GM21515 (cell line): ENCODE measurements around the gene SUSD5.

Experiments
- ATAC-seq: cut with Tn5 transposase; IDR thresholded peaks from one replicate; pipeline ENCODE4 v1.9.1; 2021; ENCODE audit not compliant: unreplicated experiment

The SUSD5 gene

DNA sequence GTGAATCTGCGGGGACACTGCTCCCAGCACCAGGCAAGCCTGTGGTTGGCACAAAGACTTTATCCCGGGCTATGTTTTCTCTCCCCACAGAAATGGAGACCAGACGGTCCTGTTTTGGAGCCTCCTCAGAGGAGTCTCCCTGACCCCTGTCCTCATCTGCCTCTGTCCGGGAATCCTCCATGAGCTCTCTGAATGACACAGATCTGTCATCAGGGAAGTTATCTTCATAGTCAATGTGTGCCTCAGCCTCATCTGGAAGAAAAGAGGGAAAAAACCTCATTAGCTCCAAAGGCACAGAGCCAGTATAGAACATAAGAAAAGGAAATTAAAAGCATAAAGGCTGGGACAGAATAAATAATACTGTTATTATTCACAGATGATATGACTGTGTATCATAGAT, 64.8 kb downstream of the SUSD5 start:
- no peak for ATAC-seq

DNA sequence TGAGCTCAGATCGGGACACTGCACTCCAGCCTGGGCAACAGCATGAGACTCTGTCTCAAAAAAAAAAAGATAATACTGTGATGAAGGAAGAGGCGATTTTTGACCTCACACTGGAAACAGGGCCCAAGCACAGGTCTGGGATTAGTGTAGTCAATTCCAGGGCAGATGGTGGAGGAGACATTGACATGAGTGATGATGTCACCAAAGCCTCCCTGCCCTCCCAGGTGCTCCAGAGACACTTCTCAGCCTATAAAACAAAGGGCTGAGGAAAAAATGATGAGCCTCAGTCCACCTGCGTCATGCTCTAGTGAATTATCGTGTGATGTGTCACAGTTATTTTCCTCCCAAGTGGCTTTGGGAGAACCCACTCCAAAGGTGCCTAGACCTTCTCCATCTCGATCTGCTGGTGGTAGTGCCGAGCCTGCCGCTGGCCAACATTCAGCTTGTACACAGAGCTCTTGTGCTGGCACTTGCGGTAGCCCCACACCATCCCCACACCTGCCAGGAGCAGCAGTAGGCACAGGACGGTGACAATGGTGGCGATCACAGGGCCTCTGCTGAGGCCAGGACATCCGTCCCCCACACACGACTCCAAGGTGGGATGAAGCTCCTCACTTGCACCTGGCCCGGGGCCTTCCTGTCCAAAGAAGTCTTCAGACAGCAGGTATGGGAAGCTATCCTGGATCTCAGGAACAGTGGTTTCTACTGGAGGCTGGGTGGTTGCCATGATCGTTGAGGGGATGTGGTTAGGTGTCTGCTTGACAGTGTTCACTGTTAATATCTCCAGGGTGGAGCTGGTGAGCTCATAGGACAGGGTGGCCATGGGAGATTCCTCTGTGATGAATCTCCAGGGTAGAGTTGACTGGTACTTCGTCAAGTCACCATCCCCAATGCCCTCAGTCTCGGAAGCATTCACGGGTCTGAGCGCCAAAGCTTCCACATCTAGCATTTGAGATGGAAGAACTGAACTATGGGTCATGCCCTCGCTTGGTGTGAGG, 65.9 kb downstream of the SUSD5 start:
- ATAC-seq, result no peak

DNA sequence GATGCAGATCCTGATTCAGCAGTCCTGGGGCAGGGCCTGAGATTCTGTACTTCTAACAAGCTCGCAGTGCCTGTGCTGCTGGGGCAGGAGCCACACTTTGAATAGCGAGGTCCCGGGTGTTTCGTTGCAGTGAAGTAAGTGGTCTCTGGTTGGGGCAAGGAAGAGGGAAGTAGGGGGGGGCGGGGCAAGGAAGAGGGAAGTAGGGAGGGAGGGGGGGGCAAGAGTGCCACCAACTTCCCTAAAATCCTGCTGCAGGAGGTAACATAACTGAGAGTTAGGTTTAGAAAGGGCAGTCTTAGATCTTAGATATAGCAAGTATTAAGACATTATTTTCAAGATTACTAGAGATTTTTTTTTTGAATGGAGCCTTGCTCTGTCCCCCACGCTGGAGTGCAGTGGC, 69.3 kb downstream of the SUSD5 start:
- no peak for ATAC-seq

DNA sequence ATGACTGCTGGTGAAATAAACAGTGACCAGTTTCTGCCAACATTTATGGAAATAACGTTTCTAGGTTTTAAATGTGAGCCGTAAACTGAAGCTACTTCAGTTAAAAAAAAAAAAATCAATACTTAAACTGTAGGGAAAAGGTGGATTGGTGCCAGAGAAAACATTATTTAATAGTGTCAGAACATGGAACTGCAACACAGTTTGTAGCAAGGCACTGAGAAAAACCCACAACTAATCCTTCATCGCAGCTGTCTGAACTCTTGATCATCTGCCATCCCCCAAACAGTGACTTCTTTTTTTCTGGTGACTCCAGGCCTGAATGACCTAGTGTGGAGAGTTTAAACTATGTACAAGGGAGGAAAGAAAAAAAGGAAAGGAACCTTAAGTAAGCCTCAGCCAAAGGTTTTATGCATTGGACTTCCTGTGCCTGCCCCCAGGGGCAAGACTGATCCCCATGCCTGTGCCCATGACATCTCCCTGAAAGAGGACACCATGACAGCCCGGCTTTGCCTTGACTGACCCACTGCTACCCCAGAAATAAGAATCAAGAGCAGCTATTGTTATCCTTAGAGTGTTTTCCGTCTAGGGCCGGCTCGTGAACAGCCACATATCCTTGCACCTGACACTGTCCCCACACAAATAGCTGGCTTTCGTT, 71.7 kb downstream of the SUSD5 start:
- no peak for ATAC-seq

GRCh38 chr3:33145901-33146580, 72.6 kb downstream of the SUSD5 start:
- no peak for ATAC-seq

GRCh38 chr3:33145221-33145900, 73.2 kb downstream of the SUSD5 start:
- ATAC-seq, result no peak

DNA sequence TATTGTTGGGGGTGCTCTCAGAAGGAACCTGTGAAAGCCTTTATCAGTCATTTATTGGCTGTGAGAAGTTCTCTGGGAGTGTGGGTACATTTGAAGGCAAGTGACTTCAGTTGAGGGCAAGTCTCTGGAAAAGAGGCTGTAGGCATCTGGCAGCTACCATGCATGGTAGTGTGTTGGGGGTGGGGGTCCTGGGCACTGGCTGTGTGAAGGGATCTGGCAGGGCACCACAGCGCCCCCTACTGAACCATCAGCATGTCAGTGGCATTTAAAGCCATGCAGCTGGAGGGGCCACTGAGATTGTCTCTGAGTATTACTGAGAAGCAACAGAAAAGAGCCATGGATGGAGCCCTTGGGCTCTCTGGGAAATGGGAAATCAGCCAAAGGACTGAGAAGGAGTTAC, 74.2 kb downstream of the SUSD5 start:
- ATAC-seq, result no peak

DNA sequence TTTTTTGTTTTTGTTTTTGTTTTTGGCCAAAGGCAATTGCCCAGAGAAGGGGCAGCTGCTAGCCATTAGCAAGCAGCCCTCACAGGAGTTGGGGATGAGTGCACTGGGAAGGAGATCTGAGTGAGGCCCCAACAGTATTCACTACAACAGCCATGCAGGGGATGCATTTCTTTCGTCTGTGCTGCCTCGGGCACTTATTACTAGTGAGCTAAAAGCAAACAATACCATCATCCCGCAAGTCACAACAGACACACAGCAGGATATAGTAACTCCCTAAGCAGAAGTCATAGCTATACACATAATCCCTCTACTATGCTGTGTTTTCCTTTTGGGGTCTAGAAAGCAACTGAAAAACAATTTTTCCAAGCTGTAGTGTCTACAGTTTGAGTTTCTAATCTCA, 77.6 kb downstream of the SUSD5 start:
- no peak for ATAC-seq

- no peak for ATAC-seq
Observed at GRCh38 chr3:33139996-33140395, 78.6 kb downstream of the SUSD5 start.

DNA sequence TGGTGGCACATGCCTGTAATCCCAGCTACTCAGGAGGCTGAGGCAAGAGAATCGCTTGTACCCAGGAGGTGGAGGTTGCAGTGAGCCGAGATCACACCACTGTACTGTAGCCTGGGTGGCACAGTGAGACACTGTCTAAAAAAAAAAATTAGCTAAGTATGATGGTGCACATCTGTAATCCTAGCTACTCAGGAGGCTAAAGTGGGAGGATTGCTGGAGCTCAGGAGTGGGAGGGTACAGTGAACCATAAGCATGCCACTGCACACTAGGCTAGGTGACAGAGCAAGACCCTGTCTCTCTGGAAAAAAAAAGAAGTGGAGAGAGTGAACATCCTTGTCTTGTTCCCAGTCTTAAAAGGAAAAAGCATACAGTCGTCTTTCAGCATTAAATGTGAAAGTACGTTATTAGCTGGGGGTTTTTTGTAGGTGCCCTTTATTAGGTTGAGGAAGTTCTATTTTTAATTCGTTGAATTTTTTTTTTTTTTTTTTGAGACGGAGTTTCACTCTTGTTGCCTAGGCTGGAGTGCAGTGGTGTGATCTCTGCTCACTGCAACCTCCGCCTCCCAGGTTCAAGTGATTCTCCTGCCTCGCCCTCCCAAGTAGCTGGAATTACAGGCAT, 79.5 kb downstream of the SUSD5 start:
- ATAC-seq, result peak; percentile 63

- ATAC-seq, result no peak
Observed at GRCh38 chr3:33137691-33138090, 80.9 kb downstream of the SUSD5 start.

- no peak for ATAC-seq
Observed at GRCh38 chr3:33134026-33134625, 84.5 kb downstream of the SUSD5 start.

GRCh38 chr3:33132019-33132360, 86.6 kb downstream of the SUSD5 start:
- ATAC-seq, result no peak

- peak; percentile 73 for ATAC-seq
Observed at GRCh38 chr3:33131331-33132018, 87.1 kb downstream of the SUSD5 start.

DNA sequence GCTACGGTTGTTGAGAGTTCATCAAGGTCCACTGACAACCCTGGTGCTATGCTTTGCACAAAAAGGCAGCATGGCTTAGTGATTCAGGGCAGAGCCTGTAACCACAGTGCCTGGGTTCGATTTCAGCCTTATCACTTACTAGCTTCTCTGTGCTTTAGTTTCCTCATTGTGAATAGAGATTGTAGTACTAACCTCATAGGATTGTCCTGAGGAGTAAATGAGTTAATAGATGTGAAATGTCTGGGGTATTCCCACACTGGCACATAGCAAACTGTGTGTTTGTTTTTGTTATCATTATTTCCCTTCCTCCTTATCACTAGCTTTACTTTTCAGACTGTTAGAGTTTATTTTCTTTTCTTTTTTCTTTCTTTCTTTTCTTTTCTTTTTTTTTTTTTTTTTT, 88.5 kb downstream of the SUSD5 start:
- no peak for ATAC-seq

GRCh38 chr3:33128706-33129105, 89.9 kb downstream of the SUSD5 start:
- ATAC-seq, result no peak

- no peak for ATAC-seq
Observed at GRCh38 chr3:33125840-33126239, 92.8 kb downstream of the SUSD5 start.

GRCh38 chr3:33124638-33125037, 94.0 kb downstream of the SUSD5 start:
- no peak for ATAC-seq

GRCh38 chr3:33122991-33123390, 95.6 kb downstream of the SUSD5 start:
- no peak for ATAC-seq

DNA sequence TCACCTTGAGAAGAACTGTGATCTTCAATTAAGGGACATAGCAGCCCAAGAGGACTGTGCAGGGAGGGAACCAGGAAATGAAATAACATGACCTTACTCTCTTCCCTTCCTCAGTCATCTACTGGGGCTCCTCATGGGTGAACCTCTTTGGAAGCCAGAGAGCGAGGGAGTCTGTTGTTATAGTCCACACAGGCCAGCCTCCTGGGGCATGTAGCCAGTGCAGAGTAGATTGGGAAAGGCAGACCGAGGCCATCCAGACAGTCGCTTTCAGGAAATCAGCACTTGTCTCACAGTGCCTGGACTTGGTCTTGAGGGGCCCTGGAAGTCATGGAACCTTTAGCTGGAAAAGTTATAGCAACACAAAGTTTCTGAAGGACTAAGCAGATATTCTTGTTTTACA, 98.7 kb downstream of the SUSD5 start:
- ATAC-seq, result no peak
